ENCODE data around the gene ARHGEF11. TPM values are rescaled to one million over a fixed set of nuclear protein-coding genes. Genes with fewer than 3 reads are reported as not detected.

The ARHGEF11 gene
- total RNA-seq, 1 experiment from 2014 or later, result 45.5 TPM

DNA sequence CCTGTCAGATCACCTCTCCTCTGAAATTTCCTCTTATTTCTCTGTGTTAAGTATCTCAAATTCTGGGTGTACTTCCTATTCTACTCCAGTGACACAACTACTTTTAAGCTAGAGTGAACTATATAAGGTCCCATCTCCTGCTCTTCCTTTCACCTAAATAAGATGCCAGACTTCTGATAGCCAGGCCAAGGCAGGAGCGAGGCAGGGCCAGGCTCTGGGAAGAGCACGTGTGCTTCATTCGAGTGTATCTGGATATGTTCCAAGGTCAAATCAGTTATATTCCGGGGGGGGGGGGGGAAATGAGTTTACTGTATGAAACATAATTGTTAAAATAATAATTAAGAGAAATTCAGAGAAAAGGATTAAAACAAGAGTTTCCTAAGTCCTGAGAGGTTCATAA, 65.0 kb downstream of the ARHGEF11 start:
- Histone ChIP-seq H3K27me3 (replicated peaks; ENCODE audit: control insufficient read depth, insufficient read depth, low read length) (no peaks in the 10 kb centered on the region), H3K36me3 (ENCODE audit: control insufficient read depth, insufficient read depth, low read length) (peaks cover 3% of the 10 kb centered on the region), H3K4me3 (ENCODE audit: low read depth, low read length) (no peak overlapping the region), H3K9me3 (no peaks in the 10 kb centered on the region), H3K4me1 (no peaks in the 10 kb centered on the region)
- Mint-ChIP-seq H3K27ac (ENCODE audit: unreplicated experiment) (no peak overlapping the region), H3K36me3 (ENCODE audit: insufficient read depth, unreplicated experiment) (peaks cover 52% of the 10 kb centered on the region), H3K4me3 (ENCODE audit: unreplicated experiment) (no peak overlapping the region), H3K9me3 (ENCODE audit: unreplicated experiment) (no peaks in the 10 kb centered on the region), H3K4me1 (ENCODE audit: low read depth, unreplicated experiment) (no peaks in the 10 kb centered on the region), H3K27me3 (ENCODE audit: insufficient read depth, unreplicated experiment) (no peaks in the 10 kb centered on the region)
- intact Hi-C loops (cut with micrococcal nuclease; ENCODE audit: unreplicated experiment), result no loop called here
- CTCF ChIA-PET, result no interaction called here
- DNase-seq, result no peak
- no TSS peak for BruUV-seq (replicated peaks)
- POLR2A ChIA-PET, result no interaction called here
- TF ChIP-seq CTCF (IDR thresholded peaks at IDR 0.05; ENCODE audit: insufficient read depth in 1 of 2, low read depth in 1 of 2, low read length in 1 of 2, severe bottlenecking in 1 of 2, unreplicated experiment in 1 of 2), result no peak

- no peak overlapping the region for H3K4me3 Mint-ChIP-seq (ENCODE audit: unreplicated experiment)
- Histone ChIP-seq H3K4me1 (peaks cover 9% of the 10 kb centered on the region), H3K27me3 (replicated peaks; ENCODE audit: control insufficient read depth, insufficient read depth, low read length) (no peaks in the 10 kb centered on the region), H3K9me3 (no peaks in the 10 kb centered on the region), H3K36me3 (ENCODE audit: control insufficient read depth, insufficient read depth, low read length) (peaks cover 1% of the 10 kb centered on the region), H3K4me3 (ENCODE audit: low read depth, low read length) (no peak overlapping the region)
- no peak overlapping the region for H3K27ac Mint-ChIP-seq (ENCODE audit: unreplicated experiment)
- CTCF ChIA-PET, result no interaction called here
- no TSS peak for BruUV-seq (replicated peaks)
- no peak for DNase-seq
- H3K9me3 Mint-ChIP-seq (ENCODE audit: unreplicated experiment), result no peaks in the 10 kb centered on the region
- intact Hi-C loops (cut with micrococcal nuclease; ENCODE audit: unreplicated experiment), result no loop called here
- H3K27me3 Mint-ChIP-seq (ENCODE audit: insufficient read depth, unreplicated experiment), result no peaks in the 10 kb centered on the region
- H3K4me1 Mint-ChIP-seq (ENCODE audit: low read depth, unreplicated experiment), result no peaks in the 10 kb centered on the region
- peaks cover 53% of the 10 kb centered on the region for H3K36me3 Mint-ChIP-seq (ENCODE audit: insufficient read depth, unreplicated experiment)
- POLR2A ChIA-PET, result no interaction called here
- no peak for TF ChIP-seq CTCF (IDR thresholded peaks at IDR 0.05; ENCODE audit: insufficient read depth in 1 of 2, low read depth in 1 of 2, low read length in 1 of 2, severe bottlenecking in 1 of 2, unreplicated experiment in 1 of 2)
These were observed 70.5 kb downstream of the ARHGEF11 start for GRCh38 chr1:156975084-156975483.

GRCh38 chr1:156973417-156973816, 72.1 kb downstream of the ARHGEF11 start:
- DNase-seq, result no peak
- CTCF ChIA-PET, result no interaction called here
- no peak overlapping the region for H3K4me3 ChIP-seq (ENCODE audit: low read depth, low read length)
- peaks cover 13% of the 10 kb centered on the region for H3K4me1 Mint-ChIP-seq (ENCODE audit: low read depth, unreplicated experiment)
- H3K36me3 ChIP-seq (ENCODE audit: control insufficient read depth, insufficient read depth, low read length), result peaks cover 1% of the 10 kb centered on the region; the same call in 1 of the 2 replicates
- no peak overlapping the region for H3K4me3 Mint-ChIP-seq (ENCODE audit: unreplicated experiment)
- peaks cover 25% of the 10 kb centered on the region for H3K4me1 ChIP-seq
- BruUV-seq (replicated peaks), result no TSS peak
- H3K9me3 Mint-ChIP-seq (ENCODE audit: unreplicated experiment), result no peaks in the 10 kb centered on the region
- intact Hi-C loops (cut with micrococcal nuclease; ENCODE audit: unreplicated experiment), result no loop called here
- peaks cover 46% of the 10 kb centered on the region for H3K36me3 Mint-ChIP-seq (ENCODE audit: insufficient read depth, unreplicated experiment)
- no peaks in the 10 kb centered on the region for H3K27me3 Mint-ChIP-seq (ENCODE audit: insufficient read depth, unreplicated experiment)
- no peak overlapping the region for H3K27ac Mint-ChIP-seq (ENCODE audit: unreplicated experiment)
- TF ChIP-seq CTCF (IDR thresholded peaks at IDR 0.05; ENCODE audit: insufficient read depth in 1 of 2, low read depth in 1 of 2, low read length in 1 of 2, severe bottlenecking in 1 of 2, unreplicated experiment in 1 of 2), result no peak
- H3K9me3 ChIP-seq, result no peaks in the 10 kb centered on the region
- POLR2A ChIA-PET, result no interaction called here
- H3K27me3 ChIP-seq (replicated peaks; ENCODE audit: control insufficient read depth, insufficient read depth, low read length), result no peaks in the 10 kb centered on the region

Data from Caco-2 (cell line).